Activated naive CD4-positive, alpha-beta T cell treated with anti-CD3 and anti-CD28 coated beads for 36 hours (primary cell): ENCODE data around the gene TBC1D17. TPM values are rescaled to one million over a fixed set of nuclear protein-coding genes. Genes with fewer than 3 reads are reported as not detected.
"Not testable (repeated sequence)": the region's sequence is repeated elsewhere in the genome, so short reads cannot be mapped to it uniquely, and the experiment has no call there.

ENCODE experiments used
- CTCF ChIA-PET: fragments of 350-600 bp; sonication (Branson Sonifier 250); formaldehyde crosslinking; loops from one replicate; lab custom pipeline; 2021; ENCODE audit warnings: antibody characterized with exemption; lab: Charles Lee
- DNase-seq: peaks from one replicate; pipeline ENCODE4 v3.0.0-alpha.2; 2020
- H3K27ac Mint-ChIP-seq: one replicate; pipeline ENCODE4 v1.8.0; 2021; ENCODE audit warnings: mild to moderate bottlenecking, mixed read lengths
- H3K27me3 Mint-ChIP-seq: one replicate; pipeline ENCODE4 v1.8.0; 2021; ENCODE audit warnings: low read depth, mixed read lengths
- H3K36me3 Mint-ChIP-seq: one replicate; pipeline ENCODE4 v1.8.0; 2021; ENCODE audit warnings: low read depth, mixed read lengths
- H3K4me1 Mint-ChIP-seq: one replicate; pipeline ENCODE4 v1.8.0; 2021; ENCODE audit warnings: low read depth, mixed read lengths
- H3K4me3 Mint-ChIP-seq: one replicate; pipeline ENCODE4 v1.8.0; 2021; ENCODE audit warnings: mild to moderate bottlenecking, moderate library complexity, mixed read lengths
- H3K9me3 Mint-ChIP-seq: one replicate; pipeline ENCODE4 v1.8.0; 2021; ENCODE audit warnings: mixed read lengths
- intact Hi-C: fragments of 100-400 bp; cut with micrococcal nuclease; formaldehyde crosslinking; loops from one replicate; pipeline ENCODE4 v1.15.1; 2023
- total RNA-seq, 2 experiments: library from RNA; stranded (reverse); gene quantifications; one replicate each; pipeline ENCODE4 v1.2.3, GENCODE V29; 2021

Gene TBC1D17
- total RNA-seq, 2 experiments from 2014 or later: 29.8 to 32.4 TPM

DNA sequence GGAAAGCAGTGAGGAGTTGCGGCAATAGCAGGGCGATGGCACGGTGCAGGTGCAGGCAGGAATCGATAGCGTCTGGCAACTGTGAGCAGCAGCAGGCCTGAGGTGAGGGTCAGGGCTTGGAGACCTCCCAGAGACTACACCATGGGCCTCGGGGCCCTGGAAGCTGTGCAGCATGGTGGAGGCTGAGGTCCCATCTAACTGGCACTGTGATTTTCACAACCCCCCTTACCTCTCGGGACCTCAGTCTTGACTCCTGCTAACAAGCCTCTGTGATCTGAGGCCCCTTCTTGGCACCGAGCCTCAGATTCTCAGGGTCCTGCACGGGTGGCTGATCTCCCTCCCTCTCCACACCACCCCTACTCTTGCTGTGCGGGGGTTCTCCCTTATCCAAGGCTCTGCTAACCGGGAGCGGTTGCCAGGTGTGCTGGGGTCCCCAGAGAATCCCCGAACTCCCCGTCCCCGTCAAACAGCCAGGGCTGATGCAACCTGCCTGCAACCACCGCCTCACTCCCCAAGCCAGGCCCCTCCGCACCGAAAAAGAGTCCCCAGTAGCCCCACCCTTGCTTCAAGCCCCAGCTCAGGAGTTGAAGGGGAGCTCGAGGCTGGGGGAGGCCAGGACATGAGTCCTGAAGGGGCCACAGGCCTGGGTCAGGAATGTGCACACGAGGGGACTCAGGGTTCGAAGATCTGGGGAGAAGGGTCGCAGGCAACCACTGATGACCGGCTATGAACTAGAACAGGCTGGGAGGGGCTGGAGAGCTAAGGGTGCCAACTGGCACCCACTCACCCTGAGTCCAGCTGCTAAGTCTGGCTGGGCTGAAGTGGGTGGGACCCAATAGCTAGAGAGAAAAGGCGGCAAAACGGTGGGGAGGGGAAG, 46.7 kb downstream of the TBC1D17 start:
- H3K4me1 Mint-ChIP-seq: peaks cover 55% of the 10 kb centered on the region

DNA sequence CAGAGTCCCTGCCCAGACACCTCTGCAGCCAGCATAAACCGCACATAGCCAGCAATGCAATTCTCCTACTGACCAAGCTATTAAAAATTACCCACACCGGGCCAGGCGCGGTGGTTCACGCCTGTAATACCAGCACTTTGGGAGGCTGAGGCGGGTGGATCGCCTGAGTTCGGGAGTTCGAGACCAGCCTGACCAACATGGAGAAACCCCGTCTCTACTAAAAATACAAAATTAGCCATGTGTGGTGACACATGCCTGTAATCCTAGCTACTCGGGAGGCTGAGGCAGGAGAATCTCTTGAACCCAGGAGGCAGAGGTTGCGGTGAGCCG, 47.3 kb downstream of the TBC1D17 start:
- H3K9me3 Mint-ChIP-seq, DNase-seq, H3K4me3 Mint-ChIP-seq, intact Hi-C loops, H3K27me3 Mint-ChIP-seq, CTCF ChIA-PET: not testable (repeated sequence)
- H3K4me1 Mint-ChIP-seq: peaks cover 60% of the 10 kb centered on the region
- peak overlapping the region; percentile 77 for H3K27ac Mint-ChIP-seq
- H3K36me3 Mint-ChIP-seq: peaks cover 51% of the 10 kb centered on the region

More for the DNA sequence above, 46.7 kb downstream of the TBC1D17 start:
- intact Hi-C loops: no loop called here
- Mint-ChIP-seq H3K27me3 (no peaks in the 10 kb centered on the region), H3K4me3 (no peak overlapping the region), H3K9me3 (no peaks in the 10 kb centered on the region), H3K36me3 (peaks cover 50% of the 10 kb centered on the region), H3K27ac (peak overlapping the region; percentile 77)
- DNase-seq: no peak
- CTCF ChIA-PET: no interaction called here

DNA sequence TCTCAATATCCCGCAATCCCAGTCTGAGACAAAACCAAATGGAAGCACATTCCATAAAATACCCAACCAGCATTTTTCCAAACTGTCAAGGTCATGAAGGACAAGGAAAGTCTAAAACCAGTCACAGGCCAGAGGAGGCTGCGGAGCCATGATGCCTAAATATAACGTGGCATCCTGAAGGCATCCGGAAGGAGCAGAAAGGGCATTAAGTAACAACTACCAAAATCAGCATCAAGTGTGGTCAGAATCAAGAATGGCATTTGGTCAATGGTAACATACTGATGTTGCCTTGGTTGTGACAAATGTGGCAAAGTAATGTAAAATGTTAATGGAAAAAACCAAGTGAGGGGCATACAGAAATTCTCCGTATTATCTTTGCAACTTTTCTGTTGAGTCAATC, 48.0 kb downstream of the TBC1D17 start:
- Mint-ChIP-seq H3K36me3 (peaks cover 54% of the 10 kb centered on the region), H3K4me3 (no peak overlapping the region), H3K9me3 (no peaks in the 10 kb centered on the region), H3K27me3 (no peaks in the 10 kb centered on the region), H3K4me1 (peaks cover 65% of the 10 kb centered on the region), H3K27ac (no peak overlapping the region)
- CTCF ChIA-PET: no interaction called here
- DNase-seq: no peak
- intact Hi-C loops: no loop called here

DNA sequence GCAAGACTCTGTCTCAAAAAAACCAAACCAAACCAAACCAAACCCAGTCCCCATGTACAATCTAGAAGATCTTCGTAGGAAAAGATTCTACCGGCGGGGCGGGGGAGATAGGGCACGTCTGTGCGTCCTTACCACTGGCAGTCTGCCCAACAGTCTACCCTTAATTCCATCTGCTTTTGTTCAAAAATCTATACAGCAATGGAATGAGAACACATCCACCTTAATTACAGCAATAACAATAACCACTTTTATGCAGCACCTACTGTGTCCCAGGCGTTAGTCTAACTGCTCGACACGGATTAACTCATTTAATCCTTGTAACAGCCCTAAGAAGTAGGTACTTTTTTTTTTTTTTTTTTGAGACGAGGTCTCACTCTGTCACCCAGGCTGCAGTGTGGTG, 49.0 kb downstream of the TBC1D17 start:
- no peaks in the 10 kb centered on the region for H3K9me3 Mint-ChIP-seq

DNA sequence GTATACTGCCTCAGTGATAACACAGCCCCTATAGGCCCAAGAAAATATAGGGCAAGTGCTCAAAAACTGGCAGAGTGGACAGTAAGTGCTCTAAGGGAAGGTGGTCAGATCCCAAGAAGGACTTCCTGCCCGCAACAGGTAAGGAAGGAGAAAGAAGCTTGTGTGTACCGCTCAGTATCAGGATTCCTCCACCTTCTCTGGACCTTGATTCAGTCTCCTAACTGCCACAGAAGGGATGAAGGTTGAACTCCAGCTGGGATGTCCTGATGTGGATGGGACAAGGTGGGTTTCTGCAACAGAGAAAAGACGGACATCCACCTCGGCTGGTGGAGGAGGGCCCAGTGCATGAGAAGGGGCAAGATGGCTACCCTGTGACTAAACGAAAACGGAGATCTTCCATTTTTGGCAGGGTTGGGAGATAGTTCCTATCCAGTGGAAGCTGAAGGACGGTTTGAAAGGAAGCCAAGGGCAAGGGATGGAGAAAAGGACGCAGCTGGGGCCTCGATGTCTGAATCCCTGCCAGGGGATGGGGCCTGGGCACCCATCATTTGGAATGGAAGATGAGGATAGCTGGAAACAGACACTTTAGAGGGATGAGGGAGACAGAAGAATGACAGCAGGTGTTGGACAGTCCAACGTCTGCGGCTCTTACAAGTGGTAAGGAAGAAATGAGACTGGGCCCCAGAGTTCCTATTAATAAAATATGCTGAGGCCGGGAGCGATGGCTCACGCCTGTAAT, 50.2 kb downstream of the TBC1D17 start:
- Mint-ChIP-seq H3K4me1 (peaks cover 60% of the 10 kb centered on the region), H3K9me3 (no peaks in the 10 kb centered on the region), H3K27me3 (no peaks in the 10 kb centered on the region), H3K27ac (peak overlapping the region; percentile 100), H3K4me3 (peak overlapping the region; percentile 89), H3K36me3 (peaks cover 48% of the 10 kb centered on the region)
- CTCF ChIA-PET: interaction anchor here (0.6 to 2.8 kb wide), 4 partner anchors 10 to 239 kb away, joined by 3 to 9 read pairs (median 4); no protein-coding TSS in a partner anchor
- intact Hi-C loops: no loop called here
- DNase-seq: no peak

More for the DNA sequence above, 49.0 kb downstream of the TBC1D17 start:
- no peaks in the 10 kb centered on the region for H3K27me3 Mint-ChIP-seq
- no peak overlapping the region for H3K4me3 Mint-ChIP-seq
- peaks cover 49% of the 10 kb centered on the region for H3K36me3 Mint-ChIP-seq
- H3K27ac Mint-ChIP-seq: peak overlapping the region; percentile 41
- DNase-seq: no peak
- H3K4me1 Mint-ChIP-seq: peaks cover 61% of the 10 kb centered on the region
- intact Hi-C loops: no loop called here
- CTCF ChIA-PET: no interaction called here

DNA sequence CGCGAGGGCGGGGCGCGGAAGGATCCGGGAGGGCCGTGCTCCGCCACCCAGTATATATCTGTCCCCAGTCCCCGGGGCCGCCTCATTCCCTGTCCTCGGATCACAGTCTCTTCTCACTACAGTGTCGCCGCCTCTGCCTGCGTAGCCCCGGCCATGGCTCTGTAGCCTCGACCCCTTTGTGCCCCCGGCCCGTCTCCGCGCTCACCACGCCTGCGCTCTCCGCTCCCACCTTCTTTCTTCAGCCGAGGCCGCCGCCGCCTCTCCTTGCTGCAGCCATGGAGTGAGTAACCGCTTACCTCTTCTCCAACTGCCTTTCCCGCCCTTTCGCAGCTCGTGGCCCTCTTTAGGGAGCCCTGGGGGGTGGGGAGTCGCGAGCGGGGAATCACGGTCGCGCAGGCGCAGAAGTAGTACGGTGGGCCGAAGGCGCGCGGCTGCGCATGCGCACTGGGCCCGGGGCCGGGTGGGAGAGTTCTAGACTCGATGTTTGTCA, 51.7 kb downstream of the TBC1D17 start, which contains the start of the genes ATF5 and NUP62:
Gene ATF5, plus strand, starts transcription at position 85 of the 490 bp plus-strand sequence. CDS start 1,646 bp downstream, outside the sequence.
Gene NUP62, minus strand, starts transcription at position 384 of the 490 bp plus-strand sequence. CDS start 19,697 bp downstream, outside the sequence.
- H3K36me3 Mint-ChIP-seq: peaks cover 45% of the 10 kb centered on the region
- no peaks in the 10 kb centered on the region for H3K9me3 Mint-ChIP-seq
- no peaks in the 10 kb centered on the region for H3K27me3 Mint-ChIP-seq
- H3K27ac Mint-ChIP-seq: peak within 1 kb of the TSS; percentile 100
- intact Hi-C loops: loop anchor here (1.0 kb wide), 6 partner anchors 18 to 163 kb away; partner anchors contain the start of genes AKT1S1, TBC1D17 and VRK3
- peak; percentile 93 for DNase-seq
- CTCF ChIA-PET: interaction anchor here (2.8 kb wide), 1 partner anchor 9 kb away, joined by 9 read pairs; no protein-coding TSS in a partner anchor
- H3K4me1 Mint-ChIP-seq: peaks cover 65% of the 10 kb centered on the region
- peak within 1 kb of the TSS; percentile 89 for H3K4me3 Mint-ChIP-seq

DNA sequence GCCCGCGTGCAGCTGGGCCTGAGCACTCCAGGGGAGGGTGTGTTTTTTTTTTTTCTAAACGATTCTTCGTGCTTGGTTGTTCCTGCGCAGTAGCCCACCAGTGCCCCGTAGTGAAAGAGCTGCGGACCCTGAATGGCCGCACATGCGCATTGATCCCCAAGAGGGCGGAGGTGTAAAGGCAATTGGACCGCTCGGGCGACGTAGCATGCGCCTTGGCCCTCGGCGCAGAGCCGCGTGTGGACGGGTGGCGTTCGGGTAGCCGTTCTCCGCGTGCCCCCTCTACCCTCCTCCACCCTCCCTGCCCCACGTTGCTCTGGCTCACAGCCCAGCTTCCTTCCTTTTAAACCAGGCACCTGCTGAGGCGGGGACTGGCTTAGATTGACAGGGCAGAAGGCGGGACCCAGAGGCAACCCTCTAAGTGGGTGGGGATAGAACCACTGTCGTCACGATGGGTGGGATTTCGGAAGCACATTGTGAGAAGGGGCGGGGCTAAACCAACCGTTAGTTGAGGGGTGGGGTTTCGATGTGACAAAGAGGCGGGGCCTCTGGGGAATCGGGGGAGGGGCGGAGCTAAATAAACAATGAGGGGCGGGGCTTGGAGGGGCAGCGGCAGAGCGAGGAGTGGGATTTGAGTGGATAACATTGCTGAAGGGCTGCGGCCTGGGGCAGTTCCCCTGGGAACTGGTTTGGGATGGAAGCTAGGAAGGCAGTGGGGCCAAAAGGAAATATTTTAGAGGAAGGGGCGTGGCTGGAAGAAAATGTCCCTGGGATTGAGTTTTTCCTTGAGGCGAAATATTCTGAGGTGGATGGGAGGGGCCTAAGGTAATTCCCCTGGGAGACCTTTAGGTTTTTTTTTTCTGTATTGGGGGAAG, 52.3 kb downstream of the TBC1D17 start:
- intact Hi-C loops: loop anchor here (1.0 kb wide), 6 partner anchors 19 to 164 kb away; partner anchors contain the start of genes AKT1S1, TBC1D17 and VRK3
- peaks cover 40% of the 10 kb centered on the region for H3K36me3 Mint-ChIP-seq

DNA sequence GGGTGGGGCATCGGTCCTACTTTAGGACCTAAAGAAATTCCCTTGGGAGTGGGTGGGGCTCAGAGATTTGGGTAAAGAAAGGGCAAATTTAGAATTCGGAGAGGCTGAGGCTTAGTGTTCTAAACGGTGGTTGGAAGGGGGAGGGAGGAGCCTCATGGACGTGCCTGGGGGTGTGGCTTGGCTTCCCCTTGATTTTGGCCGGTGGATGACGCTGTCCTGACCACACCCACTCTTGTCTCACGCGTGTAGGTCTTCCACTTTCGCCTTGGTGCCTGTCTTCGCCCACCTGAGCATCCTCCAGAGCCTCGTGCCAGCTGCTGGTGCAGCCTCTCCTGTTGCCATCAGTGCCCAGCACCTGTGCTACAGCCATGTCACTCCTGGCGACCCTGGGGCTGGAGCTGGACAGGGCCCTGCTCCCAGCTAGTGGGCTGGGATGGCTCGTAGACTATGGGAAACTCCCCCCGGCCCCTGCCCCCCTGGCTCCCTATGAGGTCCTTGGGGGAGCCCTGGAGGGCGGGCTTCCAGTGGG, 53.0 kb downstream of the TBC1D17 start:
- Mint-ChIP-seq H3K4me3 (peak overlapping the region; percentile 89), H3K36me3 (peaks cover 37% of the 10 kb centered on the region), H3K27ac (peak overlapping the region; percentile 100), H3K27me3 (no peaks in the 10 kb centered on the region), H3K9me3 (no peaks in the 10 kb centered on the region), H3K4me1 (peaks cover 56% of the 10 kb centered on the region)
- peak; percentile 23 for DNase-seq
- CTCF ChIA-PET: interaction anchor here (0.6 kb wide), 2 partner anchors 14 to 56 kb away, joined by 3 to 4 read pairs; no protein-coding TSS in a partner anchor
- intact Hi-C loops: no loop called here

More for the DNA sequence above, 52.3 kb downstream of the TBC1D17 start:
- peak overlapping the region; percentile 89 for H3K4me3 Mint-ChIP-seq
- no peaks in the 10 kb centered on the region for H3K9me3 Mint-ChIP-seq
- CTCF ChIA-PET: interaction anchor here (0.6 to 2.8 kb wide), 2 partner anchors 8 to 14 kb away, joined by 4 to 9 read pairs; no protein-coding TSS in a partner anchor
- peak overlapping the region; percentile 100 for H3K27ac Mint-ChIP-seq
- DNase-seq: peak; percentile 97
- no peaks in the 10 kb centered on the region for H3K27me3 Mint-ChIP-seq
- peaks cover 60% of the 10 kb centered on the region for H3K4me1 Mint-ChIP-seq

DNA sequence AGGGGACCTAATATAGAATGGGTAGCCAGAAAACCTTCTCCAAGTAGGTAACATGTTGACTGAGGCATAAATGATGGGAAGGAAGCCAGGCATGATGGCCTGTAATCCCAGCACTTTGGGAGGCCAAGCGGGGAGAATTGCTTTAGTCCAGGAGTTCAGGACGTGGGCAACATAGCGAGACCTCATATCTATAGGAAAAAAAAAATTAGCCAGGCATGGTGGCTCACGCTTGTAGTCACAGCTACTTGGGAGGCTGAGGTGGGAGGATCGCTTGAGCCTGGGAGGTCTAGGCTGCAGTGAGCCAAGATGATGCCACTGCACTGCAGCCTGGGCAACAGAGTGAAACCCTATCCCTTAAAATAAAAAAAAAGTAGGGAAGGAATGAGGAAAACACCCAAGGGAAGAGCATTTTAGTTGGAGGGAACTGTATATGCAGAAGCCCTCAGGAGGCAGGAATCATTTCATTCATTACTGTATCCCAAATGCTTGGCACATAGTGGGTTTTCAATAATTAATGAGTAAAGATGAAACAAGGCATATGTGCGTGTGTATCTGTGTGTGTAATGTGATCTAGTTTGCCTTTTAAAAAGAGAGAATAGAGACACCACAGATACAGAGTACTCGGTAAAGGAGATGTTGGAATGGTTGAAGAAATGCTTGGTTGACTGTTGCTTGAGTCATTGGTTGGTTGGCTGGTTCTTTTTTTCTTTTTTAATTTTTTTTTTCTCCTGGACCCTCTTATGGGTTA, 54.0 kb downstream of the TBC1D17 start:
- H3K4me3 Mint-ChIP-seq: no peak overlapping the region
- no peaks in the 10 kb centered on the region for H3K9me3 Mint-ChIP-seq
- CTCF ChIA-PET: interaction anchor here (0.6 kb wide), 1 partner anchor 56 kb away, joined by 3 read pairs; no protein-coding TSS in a partner anchor
- H3K36me3 Mint-ChIP-seq: peaks cover 33% of the 10 kb centered on the region
- H3K27me3 Mint-ChIP-seq: no peaks in the 10 kb centered on the region
- intact Hi-C loops: no loop called here
- peaks cover 53% of the 10 kb centered on the region for H3K4me1 Mint-ChIP-seq
- peak overlapping the region; percentile 6 for H3K27ac Mint-ChIP-seq
- DNase-seq: no peak

DNA sequence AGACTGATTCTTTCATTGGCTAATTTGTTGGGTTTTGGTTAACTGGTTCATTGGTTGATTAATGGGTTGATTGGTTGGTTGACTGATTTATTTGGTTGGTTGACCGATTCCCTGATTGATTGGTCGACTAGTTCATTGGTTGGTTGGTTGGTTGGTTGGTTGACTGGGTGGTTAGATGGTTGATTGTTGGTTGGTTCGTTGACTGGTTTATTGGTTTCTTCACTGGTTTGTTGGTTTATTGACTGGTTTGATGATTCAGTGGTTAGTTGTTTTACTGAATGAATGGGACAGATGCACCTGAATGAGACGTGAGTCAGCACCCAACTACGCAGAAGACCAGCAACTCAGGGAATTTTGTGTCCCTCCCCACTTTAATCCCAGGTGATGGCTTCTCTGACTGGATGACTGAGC, 54.5 kb downstream of the TBC1D17 start:
- no peak overlapping the region for H3K4me3 Mint-ChIP-seq
- no peaks in the 10 kb centered on the region for H3K9me3 Mint-ChIP-seq
- intact Hi-C loops: no loop called here
- H3K36me3 Mint-ChIP-seq: peaks cover 31% of the 10 kb centered on the region
- H3K27me3 Mint-ChIP-seq: no peaks in the 10 kb centered on the region
- H3K27ac Mint-ChIP-seq: peak overlapping the region; percentile 6
- CTCF ChIA-PET: no interaction called here
- DNase-seq: no peak
- H3K4me1 Mint-ChIP-seq: peaks cover 49% of the 10 kb centered on the region
